A549 (cell line): ENCODE results near the gene FGFR3. TPM values are rescaled to one million over a fixed set of nuclear protein-coding genes. Genes with fewer than 3 reads are reported as not detected.
A peak's percentile ranks its signal among the peaks of the same experiment; 100 is the strongest.

Experiments
- ATAC-seq, 2 experiments: fragments of 200-7000 bp in 1 of 2; fragments of >200 bp in 1 of 2; cut with Nextera tagmentation in 1 of 2; cut with Tn5 transposase in 1 of 2; 3 replicates each; pipeline versions ENCODE4 v1.8.0 to v1.9.1; 2018 to 2020; ENCODE audit warnings: mild to moderate bottlenecking in 1 of 2, moderate library complexity in 1 of 2
- CTCF ChIA-PET: fragments of 300-600 bp; sonication (Branson Sonifier 250); formaldehyde crosslinking; extraction: SDS; loops from one replicate; lab custom pipeline; 2021; ENCODE audit warnings: antibody characterized with exemption, inconsistent platforms; lab: Yijun Ruan, JAX
- POLR2A ChIA-PET: fragments of 350-600 bp; formaldehyde crosslinking; extraction: SDS; loops from one replicate; lab custom pipeline; 2021; ENCODE audit warnings: antibody characterized with exemption, inconsistent platforms; lab: Yijun Ruan, JAX
- DNase-seq, 2 experiments: peaks; one replicate each; pipeline versions ENCODE4 v3.0.0 to v3.0.0-alpha.2; 2011 to 2016; ENCODE audit warnings: low read depth in 1 of 2, low spot score in 1 of 2
- FAIRE-seq: peaks from 2 replicates; lab custom pipeline; 2011; peaks lifted over from hg19 to GRCh38; lab: Jason Lieb, UNC
- H3K27ac ChIP-seq, 2 experiments: fragments of >200 bp; sonication (Bioruptor Twin); formaldehyde crosslinking; 3 replicates each; pipeline ENCODE4 v1.5.1; 2016 to 2017
- H3K4me1 ChIP-seq: fragments of >200 bp; sonication (Bioruptor Twin); formaldehyde crosslinking; 3 replicates; pipeline ENCODE4 v1.6.1; 2016
- H3K4me2 ChIP-seq: fragments of >200 bp; sonication (Bioruptor Twin); formaldehyde crosslinking; 3 replicates; pipeline ENCODE4 v1.6.1; 2016
- H3K4me3 ChIP-seq: fragments of >200 bp; sonication (Bioruptor Twin); formaldehyde crosslinking; 3 replicates; pipeline ENCODE4 v1.5.1; 2016
- H3K9me3 ChIP-seq: fragments of >200 bp; sonication (Bioruptor Twin); formaldehyde crosslinking; 3 replicates; pipeline ENCODE4 v1.6.1; 2016
- CBX2 ChIP-seq: fragments of 200-600 bp; sonication (generic); IDR thresholded peaks from 2 replicates; pipeline ENCODE4 v1.6.1; 2016; ENCODE audit warnings: low read depth, mild to moderate bottlenecking, borderline replicate concordance
- CBX8 ChIP-seq: fragments of 200-600 bp; sonication (generic); IDR thresholded peaks from 2 replicates; pipeline ENCODE4 v1.6.1; 2016
- CHD2 ChIP-seq: fragments of 150-350 bp; IDR thresholded peaks from 2 replicates; pipeline ENCODE4 v1.6.1; 2014; ENCODE audit warnings: low read length; ENCODE audit not compliant: partially characterized antibody
- CHD4 ChIP-seq: fragments of 200-600 bp; sonication (generic); IDR thresholded peaks from 2 replicates; pipeline ENCODE4 v1.6.1; 2016; ENCODE audit warnings: antibody characterized with exemption, mild to moderate bottlenecking, borderline replicate concordance
- CTCF ChIP-seq: fragments of >200 bp; sonication (Bioruptor Twin); formaldehyde crosslinking; IDR thresholded peaks from 3 replicates; pipeline ENCODE4 v1.5.1; 2016
- EHF ChIP-seq: fragments of 250-450 bp; sonication (Bioruptor Pico); IDR thresholded peaks from 2 replicates; pipeline ENCODE4 v1.5.0; 2020; ENCODE audit warnings: mild to moderate bottlenecking
- EHMT2 ChIP-seq: fragments of 200-600 bp; sonication (generic); IDR thresholded peaks from 2 replicates; pipeline ENCODE4 v1.6.1; 2016; ENCODE audit warnings: antibody characterized with exemption, low read depth, mild to moderate bottlenecking, moderate library complexity
- EP300 ChIP-seq, 2 experiments: fragments of >200 bp; sonication (Bioruptor Twin); formaldehyde crosslinking; IDR thresholded peaks; 2 replicates in 1 of 2; 3 replicates in 1 of 2; pipeline ENCODE4 v1.6.1; 2016 to 2017
- FOSB ChIP-seq: fragments of 250-450 bp; sonication (Bioruptor Pico); IDR thresholded peaks from 2 replicates; pipeline ENCODE4 v1.5.0; 2020; ENCODE audit warnings: mild to moderate bottlenecking, moderate library complexity
- GATA3 ChIP-seq: IDR thresholded peaks from 2 replicates; pipeline ENCODE4 v1.6.1; 2012; ENCODE audit warnings: borderline replicate concordance
- HDAC2 ChIP-seq: fragments of 200-600 bp; sonication (generic); IDR thresholded peaks from 2 replicates; pipeline ENCODE4 v1.6.1; 2016
- HES2 ChIP-seq: fragments of >200 bp; sonication (Bioruptor Twin); formaldehyde crosslinking; IDR thresholded peaks from 2 replicates; pipeline ENCODE4 v1.6.1; 2016
- HOXB5 ChIP-seq: fragments of 250-450 bp; sonication (Bioruptor Pico); IDR thresholded peaks from 2 replicates; pipeline ENCODE4 v1.5.0; 2020; ENCODE audit warnings: mild to moderate bottlenecking, moderate library complexity
- JUN ChIP-seq, 2 experiments: fragments of >200 bp; sonication (Bioruptor Twin); formaldehyde crosslinking; IDR thresholded peaks; 2 replicates in 1 of 2; 3 replicates in 1 of 2; pipeline ENCODE4 v1.6.1; 2016 to 2017
- KDM5A ChIP-seq: fragments of 200-600 bp; sonication (generic); IDR thresholded peaks from 2 replicates; pipeline ENCODE4 v1.6.1; 2016; ENCODE audit warnings: antibody characterized with exemption, mild to moderate bottlenecking
- NPAS2 ChIP-seq: fragments of 250-450 bp; sonication (Bioruptor Pico); IDR thresholded peaks from 2 replicates; pipeline ENCODE4 v1.8.0; 2022; ENCODE audit warnings: mild to moderate bottlenecking, moderate library complexity, borderline replicate concordance
- POLR2AphosphoS2 ChIP-seq: conservative IDR thresholded peaks from 2 replicates; pipeline ENCODE4 v1.6.1; 2012; ENCODE audit warnings: low read length, improper control_type of control experiment, inconsistent platforms
- RARB ChIP-seq: fragments of 250-450 bp; sonication (Bioruptor Pico); IDR thresholded peaks from 2 replicates; pipeline ENCODE4 v1.8.0; 2021; ENCODE audit warnings: mild to moderate bottlenecking, moderate library complexity
- RCOR1 ChIP-seq: fragments of 150-350 bp; IDR thresholded peaks from 2 replicates; pipeline ENCODE4 v1.6.1; 2014; ENCODE audit warnings: antibody characterized with exemption, low read length, low read depth
- RNF2 ChIP-seq: fragments of 200-600 bp; sonication (generic); IDR thresholded peaks from 2 replicates; pipeline ENCODE4 v1.6.1; 2016; ENCODE audit warnings: low read depth, mild to moderate bottlenecking, antibody characterized with exemption, moderate library complexity, borderline replicate concordance
- SMC3 ChIP-seq: fragments of >200 bp; sonication (Bioruptor Twin); formaldehyde crosslinking; IDR thresholded peaks from 3 replicates; pipeline ENCODE4 v1.6.1; 2018; ENCODE audit warnings: inconsistent platforms
- TFCP2L1 ChIP-seq: fragments of 250-450 bp; sonication (Bioruptor Pico); IDR thresholded peaks from 2 replicates; pipeline ENCODE4 v1.5.0; 2021; ENCODE audit warnings: mild to moderate bottlenecking
- WGBS: methylation state at CpG from one replicate; pipeline ENCODE4 v1.1.6; 2017; ENCODE audit errors: missing lambda C conversion rate; 5-methylcytosine and 5-hydroxymethylcytosine counted together
- polyA plus RNA-seq, 4 experiments: library from polyadenylated mRNA; depleted of rRNA in 3 of 4; stranded (reverse); fragments of >200 nt; fragmentation: RNase III in 1 of 4; extraction: RNeasy Plus Mini Kit Qiagen cat#74134 plus additional on column Dnase treatment in 1 of 4; gene quantifications; 2 replicates in 3 of 4; 3 replicates in 1 of 4; pipeline ENCODE4 v1.2.3, GENCODE V29; 2011 to 2017
- TF ChIP-seq, protein P1 (sequence below): IDR thresholded peaks from 2 replicates; pipeline ENCODE4 v1.6.1; 2012
- TF ChIP-seq, protein P2 (sequence below): fragments of 250-450 bp; sonication (Bioruptor Pico); IDR thresholded peaks from 2 replicates; pipeline ENCODE4 v1.5.0; 2021; ENCODE audit warnings: mild to moderate bottlenecking, moderate library complexity, borderline replicate concordance
- TF ChIP-seq, protein P3 (sequence below): fragments of 250-450 bp; sonication (Bioruptor Pico); IDR thresholded peaks from 2 replicates; pipeline ENCODE4 v1.5.0; 2020; ENCODE audit warnings: low read depth, mild to moderate bottlenecking, moderate library complexity
- TF ChIP-seq, protein P4 (sequence below): fragments of 150-350 bp; IDR thresholded peaks from 2 replicates; pipeline ENCODE4 v1.6.1; 2014; ENCODE audit warnings: low read depth, mild to moderate bottlenecking, low read length

The FGFR3 gene
- polyA plus RNA-seq, 2 of the 4 experiments (the other 2 are of a cell fraction) = 1.9 to 4.8 TPM

DNA sequence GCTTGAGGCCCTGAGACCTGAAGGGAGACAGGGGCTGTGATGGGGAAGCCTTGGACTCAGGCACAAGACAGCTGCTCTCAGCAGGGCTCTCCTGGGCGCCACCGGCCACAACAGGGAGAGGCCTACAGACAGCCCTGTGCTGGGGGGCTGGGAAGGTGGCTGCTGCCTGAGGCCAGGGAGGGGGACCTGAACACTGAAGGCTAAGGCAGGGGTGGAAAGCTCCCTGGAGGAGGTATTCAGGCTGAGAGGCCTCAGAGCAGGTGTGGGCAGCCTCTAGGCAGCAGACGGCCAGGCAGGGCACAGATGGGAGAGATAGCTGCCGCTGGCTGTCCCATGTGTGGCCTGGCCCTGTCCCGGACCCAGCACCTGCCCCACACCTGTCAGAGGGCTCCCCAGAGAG, 38.8 kb upstream of the FGFR3 start:
- ChIA-PET POLR2A (no interaction called here), CTCF (interaction anchor here (1.1 to 13.8 kb wide), 3 partner anchors 12 to 58 kb away, joined by 3 to 227 read pairs (median 6); no protein-coding TSS in a partner anchor)
- no peak for FAIRE-seq
- no peaks in the 10 kb centered on the region for H3K9me3 ChIP-seq
- peaks cover 20% of the 10 kb centered on the region; the same call in 2 of the 3 replicates for H3K4me1 ChIP-seq
- H3K4me2 ChIP-seq = no peak overlapping the region
- no peak for DNase-seq
- peak in 1 of 2 experiments; percentile 3; a peak in 2 of 6 replicates for ATAC-seq
- peak overlapping the region in 1 of 2 experiments; percentile 49; a peak in 2 of 6 replicates for H3K27ac ChIP-seq
- TF ChIP-seq RNF2 (no peak), HOXB5 (CRISPR knock-in tag) (no peak), HDAC2 (no peak), CHD2 (no peak), RARB (CRISPR knock-in tag) (no peak), NPAS2 (CRISPR knock-in tag) (no peak), CBX8 (no peak), JUN (IDR thresholded peaks at IDR 0.05) (no peak), SMC3 (no peak), KDM5A (no peak), EP300 (IDR thresholded peaks at IDR 0.05) (no peak), GATA3 (no peak), TFCP2L1 (CRISPR knock-in tag) (no peak), RCOR1 (no peak), CHD4 (no peak)
- TF ChIP-seq, protein P1, sequence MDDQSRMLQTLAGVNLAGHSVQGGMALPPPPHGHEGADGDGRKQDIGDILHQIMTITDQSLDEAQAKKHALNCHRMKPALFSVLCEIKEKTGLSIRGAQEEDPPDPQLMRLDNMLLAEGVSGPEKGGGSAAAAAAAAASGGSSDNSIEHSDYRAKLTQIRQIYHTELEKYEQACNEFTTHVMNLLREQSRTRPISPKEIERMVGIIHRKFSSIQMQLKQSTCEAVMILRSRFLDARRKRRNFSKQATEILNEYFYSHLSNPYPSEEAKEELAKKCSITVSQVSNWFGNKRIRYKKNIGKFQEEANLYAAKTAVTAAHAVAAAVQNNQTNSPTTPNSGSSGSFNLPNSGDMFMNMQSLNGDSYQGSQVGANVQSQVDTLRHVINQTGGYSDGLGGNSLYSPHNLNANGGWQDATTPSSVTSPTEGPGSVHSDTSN = no peak
- TF ChIP-seq, protein P2, sequence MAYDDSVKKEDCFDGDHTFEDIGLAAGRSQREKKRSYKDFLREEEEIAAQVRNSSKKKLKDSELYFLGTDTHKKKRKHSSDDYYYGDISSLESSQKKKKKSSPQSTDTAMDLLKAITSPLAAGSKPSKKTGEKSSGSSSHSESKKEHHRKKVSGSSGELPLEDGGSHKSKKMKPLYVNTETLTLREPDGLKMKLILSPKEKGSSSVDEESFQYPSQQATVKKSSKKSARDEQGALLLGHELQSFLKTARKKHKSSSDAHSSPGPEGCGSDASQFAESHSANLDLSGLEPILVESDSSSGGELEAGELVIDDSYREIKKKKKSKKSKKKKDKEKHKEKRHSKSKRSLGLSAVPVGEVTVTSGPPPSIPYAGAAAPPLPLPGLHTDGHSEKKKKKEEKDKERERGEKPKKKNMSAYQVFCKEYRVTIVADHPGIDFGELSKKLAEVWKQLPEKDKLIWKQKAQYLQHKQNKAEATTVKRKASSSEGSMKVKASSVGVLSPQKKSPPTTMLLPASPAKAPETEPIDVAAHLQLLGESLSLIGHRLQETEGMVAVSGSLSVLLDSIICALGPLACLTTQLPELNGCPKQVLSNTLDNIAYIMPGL (CRISPR knock-in tag) = no peak
- TF ChIP-seq, protein P3, sequence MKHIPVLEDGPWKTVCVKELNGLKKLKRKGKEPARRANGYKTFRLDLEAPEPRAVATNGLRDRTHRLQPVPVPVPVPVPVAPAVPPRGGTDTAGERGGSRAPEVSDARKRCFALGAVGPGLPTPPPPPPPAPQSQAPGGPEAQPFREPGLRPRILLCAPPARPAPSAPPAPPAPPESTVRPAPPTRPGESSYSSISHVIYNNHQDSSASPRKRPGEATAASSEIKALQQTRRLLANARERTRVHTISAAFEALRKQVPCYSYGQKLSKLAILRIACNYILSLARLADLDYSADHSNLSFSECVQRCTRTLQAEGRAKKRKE = no peak
- no peak overlapping the region for H3K4me3 ChIP-seq
- WGBS = 77% methylated on average over 3 of the region's 5 CpGs

GRCh38 chr4:1755297-1755696, 37.8 kb upstream of the FGFR3 start:
- CTCF ChIA-PET = interaction anchor here (1.2 to 13.8 kb wide), 4 partner anchors 11 to 156 kb away, joined by 5 to 227 read pairs (median 6); no protein-coding TSS in a partner anchor
- TF ChIP-seq EHMT2 (no peak), POLR2AphosphoS2 (no peak), EHF (CRISPR knock-in tag) (no peak), CHD2 (no peak)
- TF ChIP-seq, all 56 proteins: peak for 0
- Histone ChIP-seq H3K4me3 (no peak overlapping the region), H3K27ac (no peak overlapping the region), H3K4me1 (peaks cover 24% of the 10 kb centered on the region), H3K9me3 (no peaks in the 10 kb centered on the region), H3K4me2 (no peak overlapping the region)
- POLR2A ChIA-PET = no interaction called here
- DNase-seq (no peak), ATAC-seq (no peak), FAIRE-seq (no peak)
- 83% methylated on average over 3 of the region's 17 CpGs for WGBS

DNA sequence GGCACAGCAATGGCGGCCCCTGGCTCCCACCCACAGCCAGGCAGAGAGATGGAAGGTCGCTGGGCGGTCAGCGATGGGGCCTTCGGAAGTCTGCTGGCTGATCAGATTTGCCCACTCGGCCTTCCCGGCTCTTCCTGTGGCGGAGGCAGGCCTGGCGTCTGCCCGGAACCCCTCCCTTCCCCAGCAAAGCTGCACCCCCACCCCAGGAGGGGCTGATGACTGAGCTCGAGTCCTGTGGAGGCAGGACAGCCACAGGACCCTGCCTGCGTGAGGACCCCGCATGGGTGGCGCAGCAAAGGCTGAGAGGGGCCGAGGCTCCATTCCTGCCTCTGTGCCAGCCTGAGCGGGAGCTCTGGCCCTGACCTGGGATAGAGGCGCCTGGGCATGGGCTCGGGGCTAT, 37.0 kb upstream of the FGFR3 start:
- CTCF ChIA-PET = interaction anchor here (1.2 to 13.8 kb wide), 3 partner anchors 26 to 155 kb away, joined by 5 to 227 read pairs (median 5); no protein-coding TSS in a partner anchor
- 100% methylated on average over 1 of the region's 18 CpGs for WGBS
- TF ChIP-seq CBX2 (no peak), HES2 (no peak), CTCF (no peak), TFCP2L1 (CRISPR knock-in tag) (no peak), FOSB (CRISPR knock-in tag) (no peak)
- TF ChIP-seq, protein P2 (CRISPR knock-in tag) = no peak
- TF ChIP-seq, protein P4, sequence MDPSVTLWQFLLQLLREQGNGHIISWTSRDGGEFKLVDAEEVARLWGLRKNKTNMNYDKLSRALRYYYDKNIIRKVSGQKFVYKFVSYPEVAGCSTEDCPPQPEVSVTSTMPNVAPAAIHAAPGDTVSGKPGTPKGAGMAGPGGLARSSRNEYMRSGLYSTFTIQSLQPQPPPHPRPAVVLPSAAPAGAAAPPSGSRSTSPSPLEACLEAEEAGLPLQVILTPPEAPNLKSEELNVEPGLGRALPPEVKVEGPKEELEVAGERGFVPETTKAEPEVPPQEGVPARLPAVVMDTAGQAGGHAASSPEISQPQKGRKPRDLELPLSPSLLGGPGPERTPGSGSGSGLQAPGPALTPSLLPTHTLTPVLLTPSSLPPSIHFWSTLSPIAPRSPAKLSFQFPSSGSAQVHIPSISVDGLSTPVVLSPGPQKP = no peak

More for the DNA sequence above, 37.0 kb upstream of the FGFR3 start:
- Histone ChIP-seq H3K4me3 (no peak overlapping the region), H3K9me3 (no peaks in the 10 kb centered on the region), H3K4me2 (no peak overlapping the region), H3K27ac (no peak overlapping the region), H3K4me1 (peaks cover 32% of the 10 kb centered on the region)
- ATAC-seq (no peak), DNase-seq (no peak), FAIRE-seq (no peak)
- POLR2A ChIA-PET = no interaction called here
